ENCODE results near the gene NYNRIN. TPM values are rescaled to one million over a fixed set of nuclear protein-coding genes. Genes with fewer than 3 reads are reported as not detected.

Gene NYNRIN
- total RNA-seq, 1 experiment from 2014 or later: 18.7 TPM

DNA sequence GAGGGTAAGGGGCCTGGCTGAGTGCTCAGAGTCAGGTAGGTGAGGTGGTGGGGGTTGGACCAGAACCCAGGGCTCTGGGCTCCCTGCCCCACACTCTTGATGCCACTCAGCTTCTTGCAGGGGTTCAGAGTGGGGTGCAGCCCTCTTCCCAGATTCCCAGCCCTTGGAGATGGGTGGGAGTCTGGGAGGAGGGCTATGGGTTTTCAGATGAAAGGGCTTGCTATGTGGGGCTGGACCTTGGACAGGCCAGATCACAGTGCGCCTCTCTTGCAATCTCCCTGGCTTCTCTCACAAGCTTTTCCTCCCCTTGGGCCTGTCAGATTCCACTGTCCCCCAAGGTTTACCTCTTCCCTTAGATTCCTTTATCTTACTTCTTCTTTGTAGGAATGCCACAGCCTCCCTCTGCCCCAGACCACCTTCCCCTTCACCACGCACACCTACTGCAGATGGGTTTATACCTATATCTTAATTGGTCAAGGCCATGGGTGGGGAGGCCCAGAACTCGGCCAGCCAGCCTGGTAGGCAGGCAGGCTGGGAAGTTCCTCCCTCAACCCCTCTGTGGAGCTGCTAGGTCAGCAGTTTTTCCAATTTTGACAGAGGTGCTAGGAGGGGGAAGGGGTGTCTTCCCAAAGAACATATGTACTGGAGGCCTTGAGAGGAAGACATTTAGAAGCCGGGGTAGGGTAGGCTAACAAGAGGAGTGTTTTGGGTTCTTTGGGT lies 1.4 kb downstream of the NYNRIN start:
- Histone ChIP-seq H3K4me2 (ENCODE audit: insufficient read depth, insufficient read length, low read length) (peak overlapping the region; percentile 65), H3K4ac (ENCODE audit: low read depth, low read length) (no peak overlapping the region), H3K14ac (ENCODE audit: insufficient read depth, low read length) (no peak overlapping the region), H3K4me1 (ENCODE audit: insufficient read depth, low read length) (no peaks in the 10 kb centered on the region; the same call in 1 of the 2 replicates), H2AK5ac (ENCODE audit: insufficient read length, low read length) (no peak overlapping the region), H3K23ac (ENCODE audit: insufficient read length, low read depth, low read length) (no peak overlapping the region), H2BK120ac (ENCODE audit: low read depth, low read length, poor library complexity, severe bottlenecking) (no peak overlapping the region), H4K91ac (ENCODE audit: insufficient read length, low read depth, low read length) (no peak overlapping the region), H3K79me1 (ENCODE audit: insufficient read depth, low read depth, low read length, poor library complexity, severe bottlenecking) (no peaks in the 10 kb centered on the region), H3K9ac (ENCODE audit: extremely low read depth, insufficient read length, low read length) (no peak overlapping the region), H3T11ph (ENCODE audit: low read length) (no peak overlapping the region), H4K20me1 (ENCODE audit: control insufficient read depth, insufficient read depth, insufficient read length) (no peaks in the 10 kb centered on the region), H2AFZ (ENCODE audit: low read length) (no peak overlapping the region), H2BK5ac (ENCODE audit: insufficient read length, low read length) (no peak overlapping the region), H4K5ac (ENCODE audit: insufficient read length, low read depth, low read length) (no peak overlapping the region), H3K9me3 (ENCODE audit: control insufficient read depth, low read depth, low read length) (no peaks in the 10 kb centered on the region), H2BK20ac (ENCODE audit: low read depth, low read length, poor library complexity, severe bottlenecking) (no peak overlapping the region), H3K27ac (ENCODE audit: insufficient read length, low read depth, low read length) (no peak overlapping the region), H3K27me3 (ENCODE audit: insufficient read depth, low read length) (no peaks in the 10 kb centered on the region), H3K18ac (ENCODE audit: insufficient read length, low read depth, low read length) (no peak overlapping the region), H3K79me2 (ENCODE audit: insufficient read depth, low read length) (no peaks in the 10 kb centered on the region), H3K23me2 (ENCODE audit: insufficient read length, low read depth, low read length, poor library complexity, severe bottlenecking) (peaks cover 5% of the 10 kb centered on the region), H3K56ac (ENCODE audit: insufficient read length, low read depth, low read length) (no peak overlapping the region), H2BK12ac (ENCODE audit: insufficient read length, low read depth, low read length) (no peak overlapping the region), H2BK15ac (ENCODE audit: low read depth, low read length) (no peak overlapping the region), H4K8ac (replicated peaks; ENCODE audit: insufficient read length, low read depth, low read length) (no peak overlapping the region)
- no peak overlapping the region for H3K27ac Mint-ChIP-seq
- peak overlapping the region; percentile 79 to 89 for H3K4me3 Mint-ChIP-seq
- H3K4me1 Mint-ChIP-seq: peaks cover 61 to 66% of the 10 kb centered on the region in 2 experiments
- peaks cover 17% of the 10 kb centered on the region for H3K27me3 Mint-ChIP-seq (ENCODE audit: low read depth)
- no CpG with 5 or more reads among the region's 4 CpGs for WGBS (ENCODE audit: extremely low coverage, insufficient read length, low lambda C conversion rate)
- TF ChIP-seq, protein P1, sequence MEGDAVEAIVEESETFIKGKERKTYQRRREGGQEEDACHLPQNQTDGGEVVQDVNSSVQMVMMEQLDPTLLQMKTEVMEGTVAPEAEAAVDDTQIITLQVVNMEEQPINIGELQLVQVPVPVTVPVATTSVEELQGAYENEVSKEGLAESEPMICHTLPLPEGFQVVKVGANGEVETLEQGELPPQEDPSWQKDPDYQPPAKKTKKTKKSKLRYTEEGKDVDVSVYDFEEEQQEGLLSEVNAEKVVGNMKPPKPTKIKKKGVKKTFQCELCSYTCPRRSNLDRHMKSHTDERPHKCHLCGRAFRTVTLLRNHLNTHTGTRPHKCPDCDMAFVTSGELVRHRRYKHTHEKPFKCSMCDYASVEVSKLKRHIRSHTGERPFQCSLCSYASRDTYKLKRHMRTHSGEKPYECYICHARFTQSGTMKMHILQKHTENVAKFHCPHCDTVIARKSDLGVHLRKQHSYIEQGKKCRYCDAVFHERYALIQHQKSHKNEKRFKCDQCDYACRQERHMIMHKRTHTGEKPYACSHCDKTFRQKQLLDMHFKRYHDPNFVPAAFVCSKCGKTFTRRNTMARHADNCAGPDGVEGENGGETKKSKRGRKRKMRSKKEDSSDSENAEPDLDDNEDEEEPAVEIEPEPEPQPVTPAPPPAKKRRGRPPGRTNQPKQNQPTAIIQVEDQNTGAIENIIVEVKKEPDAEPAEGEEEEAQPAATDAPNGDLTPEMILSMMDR (conservative IDR thresholded peaks at IDR 0.05): no peak
- no peaks in the 10 kb centered on the region for H3K9me3 Mint-ChIP-seq
- no peak for DNase-seq
- 0 out of 7 replicates have a peak, but pooled peaks cover 0 to 5% (median 0%) of the 10 kb centered on the region in 3 experiments for H3K36me3 Mint-ChIP-seq (ENCODE audit: insufficient read depth in 1 of 3, low read depth in 3 of 3)
